GM18873 (cell line): ENCODE results near the gene RAB1B.

Experiments used
- ATAC-seq: cut with Tn5 transposase; IDR thresholded peaks from one replicate; pipeline ENCODE4 v1.9.1; 2021; ENCODE audit warnings: mild to moderate bottlenecking, moderate library complexity, moderate number of reproducible peaks; ENCODE audit not compliant: unreplicated experiment, low FRiP score

RAB1B gene

DNA sequence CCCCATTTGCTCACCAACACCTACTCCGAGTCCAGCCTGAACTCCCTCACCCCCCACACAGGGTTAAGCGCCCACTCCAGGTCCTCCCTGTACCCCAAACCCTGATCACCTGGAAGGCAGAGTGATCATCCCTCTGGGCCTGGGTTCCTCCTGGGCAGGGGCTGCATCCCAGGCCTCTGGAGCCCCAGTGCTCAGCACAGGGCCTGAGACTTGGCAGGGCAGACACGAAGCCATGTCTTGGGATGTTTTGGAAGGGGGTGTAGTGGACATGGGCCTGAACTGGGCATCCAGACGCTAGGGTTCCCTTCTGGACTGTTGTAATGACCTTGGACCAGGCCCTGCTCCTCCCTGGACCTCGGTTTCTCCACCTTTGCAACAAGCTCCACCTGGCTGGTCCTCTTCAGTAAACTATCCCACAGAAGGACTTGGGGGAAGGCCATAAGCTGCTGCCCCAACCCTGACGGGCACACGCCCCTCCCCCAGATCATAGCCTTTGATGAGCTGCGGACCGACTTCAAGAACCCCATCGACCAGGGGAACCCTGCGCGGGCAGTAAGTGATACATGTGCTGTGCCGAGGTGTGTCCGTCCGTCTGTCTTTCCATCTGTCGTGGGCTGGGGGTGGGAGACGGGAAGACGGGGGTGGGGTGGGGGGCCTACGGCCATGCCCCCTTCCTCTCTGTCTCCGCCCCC is 13.5 kb downstream of the RAB1B start:
- no peak for ATAC-seq

DNA sequence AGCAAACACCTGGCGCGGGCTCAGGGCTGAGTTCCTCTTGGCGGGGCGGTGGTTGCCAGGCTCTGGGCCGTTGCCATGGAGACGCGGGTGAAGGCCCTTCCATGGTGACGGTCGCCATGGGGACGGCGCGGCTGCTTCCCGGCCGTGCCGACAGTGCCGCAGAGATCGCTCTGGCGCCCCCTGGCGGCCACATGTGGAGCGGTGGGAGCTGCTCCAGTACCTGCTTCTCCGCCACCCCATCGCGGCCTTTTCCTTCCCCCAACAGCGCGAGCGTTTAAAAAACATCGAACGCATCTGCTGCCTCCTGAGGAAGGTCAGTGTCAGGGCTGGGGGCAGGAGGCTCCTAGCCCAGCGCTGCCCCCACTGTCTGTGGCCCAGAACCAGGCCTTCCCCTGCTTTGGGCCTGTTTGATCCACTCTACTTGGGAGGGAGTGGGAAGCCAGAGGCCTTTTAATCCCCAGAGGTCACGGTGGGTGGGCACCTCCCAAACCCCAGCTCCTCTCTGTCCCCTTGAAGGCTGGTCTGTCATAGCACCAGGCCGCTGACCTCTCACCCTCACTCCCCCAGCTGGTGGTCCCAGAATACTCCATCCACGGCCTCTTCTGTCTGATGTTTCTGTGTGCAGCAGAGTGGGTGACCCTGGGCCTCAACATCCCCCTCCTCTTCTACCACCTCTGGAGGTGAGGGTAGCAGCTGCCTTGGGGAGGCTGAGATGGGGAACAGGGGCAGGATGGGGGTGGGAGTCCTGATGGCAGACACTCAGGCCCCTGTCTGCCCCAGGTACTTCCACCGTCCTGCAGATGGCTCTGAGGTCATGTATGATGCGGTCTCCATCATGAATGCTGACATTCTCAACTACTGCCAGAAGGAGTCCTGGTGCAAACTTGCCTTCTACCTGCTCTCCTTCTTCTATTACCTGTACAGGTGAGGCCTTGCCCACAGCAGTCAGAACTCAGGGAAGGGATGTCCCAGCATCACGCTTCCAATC is 14.3 kb downstream of the RAB1B start:
- peak; percentile 61 for ATAC-seq

DNA sequence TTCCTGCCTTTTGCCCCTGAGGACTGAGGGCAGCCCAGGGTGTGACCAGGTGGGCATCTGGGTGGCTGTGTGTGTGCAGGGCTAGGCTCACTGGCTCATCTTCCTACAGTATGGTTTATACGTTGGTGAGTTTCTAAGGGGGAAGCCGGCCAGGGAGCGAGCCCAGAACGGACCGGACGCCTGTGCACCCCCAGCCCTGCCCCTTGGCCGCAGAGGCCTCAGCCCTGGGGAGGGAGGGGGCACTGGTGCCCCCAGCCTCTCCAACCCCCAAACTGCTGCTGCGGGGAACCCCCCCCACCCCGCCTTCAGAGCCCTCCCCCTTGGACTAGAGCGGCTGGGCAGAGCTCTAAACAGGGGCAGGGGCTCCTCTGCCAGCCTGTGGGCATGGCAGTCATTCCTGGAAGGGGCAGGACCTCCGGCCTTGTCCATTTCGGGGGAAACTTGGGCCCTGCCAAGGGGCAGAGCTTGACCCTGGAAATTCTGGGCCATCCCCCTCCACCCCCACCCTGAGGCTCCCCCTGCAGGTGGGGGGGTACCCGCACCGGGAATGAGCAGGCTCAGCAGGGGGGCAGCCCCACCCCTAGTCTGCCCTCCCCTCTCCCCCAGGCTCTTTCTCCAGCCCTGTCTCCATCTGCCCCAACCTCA is 15.1 kb downstream of the RAB1B start:
- ATAC-seq = no peak

DNA sequence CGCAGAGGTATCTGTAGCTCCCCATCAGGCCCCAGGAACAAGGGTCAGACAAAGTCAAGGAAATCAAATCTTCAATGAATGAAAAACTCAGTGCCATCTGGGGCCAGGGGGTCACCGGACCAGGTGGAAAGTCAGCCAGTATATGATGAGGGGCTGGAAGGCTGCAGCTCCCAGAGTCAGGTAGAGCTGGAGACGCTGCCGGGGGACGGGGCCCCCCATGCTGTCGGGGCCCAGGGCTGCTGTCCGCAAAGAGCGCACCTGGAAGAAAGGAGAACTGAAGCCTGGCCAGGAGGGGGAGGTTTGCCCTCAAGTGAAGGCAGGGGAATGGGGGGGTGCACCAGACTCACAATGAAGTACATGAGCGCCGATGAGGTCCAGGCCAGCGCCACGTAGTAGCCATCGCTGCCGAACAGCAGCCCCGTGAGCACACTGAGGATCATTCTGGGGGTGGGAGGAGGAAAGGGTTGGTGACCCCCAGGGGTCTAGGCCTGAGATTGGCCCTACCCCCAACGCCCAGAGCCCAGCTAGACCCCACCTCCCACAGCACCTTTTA is 16.2 kb downstream of the RAB1B start:
- no peak for ATAC-seq

DNA sequence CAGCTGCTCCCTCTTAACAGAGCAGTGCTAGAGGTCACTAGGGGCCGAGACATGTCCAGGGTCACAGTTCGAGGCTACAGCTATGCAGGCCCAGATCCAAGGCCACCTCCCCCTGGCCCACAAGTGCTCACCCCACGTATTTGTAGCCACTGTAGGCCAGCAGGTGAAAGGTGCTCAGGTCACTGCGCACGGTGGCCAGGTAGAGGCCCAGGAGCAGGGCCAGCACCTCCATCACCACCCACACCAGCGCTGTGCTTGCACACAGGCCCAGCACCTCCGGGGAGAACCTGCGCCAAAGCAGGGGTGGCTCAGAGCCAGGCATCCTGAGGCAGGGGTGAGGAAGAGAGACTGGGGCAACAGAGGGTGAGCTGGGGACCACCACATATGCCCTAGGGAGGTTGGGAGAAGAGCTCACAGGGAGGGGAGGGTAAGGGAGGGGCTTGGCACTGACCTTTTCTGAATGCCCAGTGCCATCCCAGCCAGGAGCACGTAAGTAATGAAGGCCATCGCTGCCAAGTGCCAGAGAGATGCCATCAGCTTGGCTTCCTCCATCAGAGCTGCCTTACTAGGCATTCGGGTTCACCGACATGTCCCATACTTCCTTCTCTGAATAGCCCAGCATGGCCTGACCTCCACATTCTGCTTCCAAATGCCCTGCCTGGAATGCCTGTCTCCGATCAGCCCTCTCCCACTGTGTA is 17.0 kb downstream of the RAB1B start:
- ATAC-seq = no peak

DNA sequence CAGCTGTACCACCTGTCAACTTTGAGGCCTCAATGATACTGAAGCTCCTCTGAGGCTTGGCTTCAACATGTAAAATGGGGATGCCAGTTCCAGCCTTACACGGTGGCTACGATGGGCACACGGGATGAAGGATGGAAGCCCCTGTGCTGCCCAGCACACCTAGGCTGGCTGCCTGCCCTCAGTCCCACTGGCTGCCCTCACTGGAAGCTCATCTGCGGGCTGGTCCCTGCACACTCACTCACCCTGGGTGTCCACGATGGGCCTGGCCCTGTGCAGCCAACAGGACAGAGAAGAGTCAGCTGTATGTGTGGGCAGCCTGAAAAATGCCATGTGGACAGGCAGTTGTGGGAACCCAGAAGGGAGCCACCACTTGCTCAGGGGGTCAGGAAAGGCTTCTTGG is 18.3 kb downstream of the RAB1B start:
- no peak for ATAC-seq

DNA sequence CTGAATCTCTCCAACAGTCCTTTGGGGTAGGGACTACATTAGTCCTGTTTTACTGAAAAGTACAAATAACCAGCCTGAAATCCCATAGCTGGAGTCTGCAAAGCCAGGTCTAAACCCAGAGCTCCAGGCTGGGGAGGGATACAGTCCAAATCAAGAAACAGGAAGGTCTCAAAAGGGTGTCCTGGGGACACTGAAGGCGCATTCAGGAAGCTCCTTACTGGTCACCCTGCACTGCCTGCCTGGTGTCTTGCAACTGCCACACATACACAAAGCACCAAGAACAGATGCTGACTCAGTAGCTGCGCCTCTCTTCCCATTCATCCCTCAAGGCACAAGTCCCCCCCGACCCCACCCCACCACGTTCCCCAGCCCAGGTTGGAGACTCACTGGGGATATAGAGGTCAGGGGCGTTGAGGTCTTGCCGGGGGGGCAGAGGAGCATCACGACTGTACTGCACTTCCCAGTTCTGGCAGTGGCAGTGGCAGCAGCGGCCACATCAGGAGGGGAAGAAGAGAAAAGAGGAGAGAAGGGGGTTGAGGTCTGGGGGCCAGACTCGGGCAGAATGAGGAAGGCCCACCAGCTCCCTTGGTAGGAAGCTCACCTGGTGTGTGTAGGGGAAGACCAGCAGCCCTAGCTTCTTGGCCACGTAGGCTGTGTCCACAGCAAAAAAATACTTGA is 18.9 kb downstream of the RAB1B start:
- no peak for ATAC-seq

DNA sequence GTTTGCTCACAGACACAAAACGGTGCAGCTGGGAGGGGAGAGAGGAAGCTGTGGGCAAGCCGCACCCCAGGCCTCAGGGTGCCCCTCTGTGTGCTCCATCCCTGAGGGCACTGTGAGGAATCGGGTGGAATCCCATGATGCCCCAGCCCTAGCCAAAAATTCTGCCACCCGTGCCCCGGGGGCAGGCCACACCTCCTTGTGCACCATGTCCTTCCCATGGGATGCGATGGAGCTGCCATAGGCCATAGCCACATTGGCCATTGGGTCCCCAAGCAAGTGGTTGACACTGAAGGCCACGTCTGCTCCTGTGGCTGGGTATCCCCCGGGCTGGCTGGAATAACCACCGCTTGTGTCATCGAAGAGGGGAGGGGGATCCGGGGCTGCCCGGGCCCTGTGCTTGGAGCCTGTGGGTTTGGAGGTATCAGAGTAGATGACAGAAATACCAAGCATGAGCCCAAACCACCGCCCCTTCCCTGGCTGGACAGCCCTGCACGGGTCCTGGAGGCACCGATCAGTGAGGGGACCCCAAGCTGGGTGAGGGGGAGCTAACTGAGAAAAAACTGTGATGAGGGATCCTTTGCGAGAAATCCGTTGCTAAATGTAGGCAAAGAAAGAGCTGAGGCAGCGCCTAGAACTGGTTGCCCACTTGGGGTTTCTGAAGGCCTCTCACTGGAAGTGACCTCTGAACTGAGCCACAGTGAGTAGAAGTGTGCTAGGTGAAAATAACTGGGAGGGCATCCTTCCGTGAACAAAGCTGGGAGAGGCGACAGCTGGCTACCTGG is 19.6 kb downstream of the RAB1B start:
- no peak for ATAC-seq

DNA sequence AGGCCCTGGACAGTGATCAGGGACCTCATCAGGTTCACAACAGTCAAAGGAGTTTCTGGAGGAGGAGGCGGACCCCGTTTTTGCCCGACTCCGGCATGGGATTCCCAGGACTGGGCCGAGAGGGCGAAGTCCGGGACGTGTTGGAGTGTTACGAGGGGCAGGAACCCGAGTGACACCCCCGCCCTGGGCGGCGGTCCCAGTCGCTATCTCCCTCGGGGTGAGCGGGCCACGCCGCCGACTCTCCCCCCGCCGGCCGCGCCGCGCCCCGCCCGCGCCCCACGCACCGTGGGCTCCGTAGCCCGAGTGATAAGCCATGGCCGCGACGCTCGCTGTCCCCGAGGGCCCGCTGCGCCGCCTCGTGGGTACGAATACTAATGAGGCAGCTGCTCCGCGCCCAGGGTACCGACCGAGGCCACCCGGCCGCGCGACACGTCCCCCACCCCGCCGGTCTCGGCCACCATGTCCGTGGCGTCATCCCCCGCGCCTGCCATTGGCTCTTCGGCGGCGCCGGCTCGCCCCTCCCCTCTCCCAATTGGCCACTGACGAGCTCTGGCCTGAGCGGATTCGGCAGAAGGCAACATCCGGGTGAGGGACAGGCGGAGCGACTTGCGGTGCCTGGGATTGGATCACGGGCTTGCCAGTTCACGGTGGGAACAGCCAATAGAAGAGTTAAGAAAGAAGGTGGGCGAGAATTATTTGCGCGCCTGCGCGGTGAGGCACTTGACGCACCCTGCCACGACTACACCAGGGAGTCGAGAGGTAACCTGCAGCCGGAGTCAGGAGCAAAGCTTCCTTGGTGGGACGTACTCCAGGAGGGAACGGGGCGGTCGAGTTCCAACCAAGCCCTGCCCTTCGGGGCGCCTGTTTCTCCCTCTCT is 20.5 kb downstream of the RAB1B start, which contains the start of gene YIF1A:
Gene YIF1A, minus strand, starts transcription at position 473 of the 877 bp plus-strand sequence. Its CDS starts 158 bp downstream, at position 315.
- peak; percentile 93 for ATAC-seq

DNA sequence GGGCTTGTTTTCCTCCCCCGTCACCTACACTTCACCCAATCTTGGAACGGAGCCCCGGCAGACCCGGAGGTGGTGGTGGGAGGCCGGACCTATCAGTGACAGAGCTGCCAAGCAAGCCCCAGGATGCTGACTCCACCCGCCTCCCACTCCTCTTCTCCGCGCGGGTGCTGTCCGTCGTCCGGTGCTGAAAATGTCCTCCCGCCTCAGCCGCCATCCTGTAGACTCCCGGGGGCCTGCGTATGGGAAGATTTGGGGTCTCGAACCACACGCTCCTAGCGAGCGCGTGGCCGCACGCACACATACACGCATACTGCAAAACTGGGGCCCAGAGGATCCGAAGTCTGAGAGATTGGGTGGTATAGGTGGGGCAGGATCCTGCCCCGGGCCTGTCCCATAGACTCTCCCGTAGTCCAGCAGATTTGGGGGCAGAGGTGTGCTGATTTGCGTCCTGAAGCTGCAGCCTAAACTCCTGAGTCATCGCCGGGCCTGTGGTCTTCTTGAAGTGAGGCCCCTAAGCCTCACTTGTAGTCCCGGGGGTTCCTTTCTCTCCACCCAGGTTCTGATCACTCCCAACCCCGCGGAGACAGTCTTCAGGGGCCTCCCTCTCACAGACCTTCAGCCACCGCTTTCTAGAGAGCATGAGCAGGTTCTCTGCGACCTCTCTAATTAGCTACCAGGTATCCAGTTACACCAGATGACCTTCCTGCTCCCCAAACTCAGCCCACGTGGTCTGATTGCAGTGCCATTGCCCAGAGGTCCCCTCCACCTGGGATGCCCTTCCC is 21.3 kb downstream of the RAB1B start:
- ATAC-seq = peak; percentile 19

DNA sequence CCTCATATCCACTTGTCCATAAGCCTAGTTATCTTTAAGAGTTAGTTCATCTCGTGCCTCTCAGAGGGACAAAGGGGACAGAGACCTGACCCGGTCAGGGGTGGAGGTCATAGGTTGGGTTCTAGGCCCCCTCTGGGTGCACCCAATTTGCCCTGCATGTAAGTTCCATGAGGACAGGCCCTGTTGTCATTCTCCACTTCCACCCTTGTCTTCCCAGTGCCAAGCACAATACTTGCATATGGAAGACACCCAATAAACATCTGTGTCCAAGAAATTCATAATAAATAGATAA is 21.8 kb downstream of the RAB1B start:
- ATAC-seq = no peak

DNA sequence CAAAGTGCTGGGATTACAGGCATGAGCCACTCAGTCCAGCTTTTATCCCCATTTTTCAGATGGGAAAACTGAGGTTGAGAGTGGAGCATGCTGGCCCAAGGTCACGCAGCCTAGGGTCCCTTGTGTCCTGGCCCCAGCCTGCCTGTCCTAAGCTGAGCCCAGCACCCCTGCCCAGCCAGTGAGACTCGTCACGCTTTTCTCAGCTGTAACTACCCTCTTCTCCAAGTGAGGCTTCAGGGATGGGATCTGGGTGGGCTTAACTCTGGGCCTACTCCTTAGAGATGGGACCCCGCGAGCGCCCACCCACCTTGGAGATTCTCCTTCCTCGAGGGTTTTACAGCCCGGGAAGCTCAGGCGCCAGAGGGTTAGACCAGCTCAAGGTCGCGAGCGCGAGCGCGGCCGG is 22.9 kb downstream of the RAB1B start:
- no peak for ATAC-seq

DNA sequence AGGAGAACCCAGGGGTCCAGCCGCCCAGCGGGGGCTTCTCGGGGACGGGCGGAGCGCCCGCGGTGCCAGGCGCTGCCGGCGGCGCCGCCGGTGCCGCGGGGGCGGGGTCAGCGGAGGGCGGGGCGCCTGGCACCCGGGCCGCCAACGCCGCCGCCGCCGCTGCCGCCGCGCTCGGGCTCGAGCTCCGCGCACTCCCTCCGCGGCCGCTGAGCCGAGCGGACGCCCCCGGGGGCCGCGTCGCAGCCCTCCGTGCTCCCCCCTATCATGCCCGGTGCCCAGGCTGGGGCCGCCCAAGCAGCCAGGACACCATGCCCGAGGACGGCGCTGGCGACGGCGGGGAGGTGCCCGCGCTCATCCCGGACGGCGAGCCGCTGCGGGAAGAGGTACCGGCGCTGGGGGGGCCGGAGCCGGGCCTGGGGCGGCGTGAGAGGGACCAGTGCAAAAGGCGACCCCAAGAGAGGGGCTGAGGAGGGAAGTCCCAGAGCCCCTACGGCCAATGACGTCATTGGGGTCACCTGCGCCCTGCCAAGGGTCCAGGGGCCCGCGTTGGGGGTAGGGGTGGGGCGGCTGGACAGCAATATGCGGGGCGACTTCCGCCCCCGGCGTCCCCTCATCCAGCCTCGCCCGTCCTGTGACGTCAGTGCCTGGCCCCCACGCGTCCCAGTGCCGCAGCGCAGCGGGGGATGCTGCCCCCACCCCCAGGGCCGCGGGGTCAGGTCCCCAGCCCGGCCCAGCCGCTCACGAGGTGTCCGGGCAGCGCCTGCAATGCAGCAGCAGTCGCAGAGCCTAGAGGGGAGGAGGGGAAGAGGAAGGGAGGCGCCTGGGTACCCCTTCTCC is 23.5 kb downstream of the RAB1B start, which contains the start of gene TMEM151A:
Gene TMEM151A, plus strand, starts transcription at position 189 of the 837 bp plus-strand sequence. Its CDS starts 120 bp downstream, at position 309.
- no peak for ATAC-seq

DNA sequence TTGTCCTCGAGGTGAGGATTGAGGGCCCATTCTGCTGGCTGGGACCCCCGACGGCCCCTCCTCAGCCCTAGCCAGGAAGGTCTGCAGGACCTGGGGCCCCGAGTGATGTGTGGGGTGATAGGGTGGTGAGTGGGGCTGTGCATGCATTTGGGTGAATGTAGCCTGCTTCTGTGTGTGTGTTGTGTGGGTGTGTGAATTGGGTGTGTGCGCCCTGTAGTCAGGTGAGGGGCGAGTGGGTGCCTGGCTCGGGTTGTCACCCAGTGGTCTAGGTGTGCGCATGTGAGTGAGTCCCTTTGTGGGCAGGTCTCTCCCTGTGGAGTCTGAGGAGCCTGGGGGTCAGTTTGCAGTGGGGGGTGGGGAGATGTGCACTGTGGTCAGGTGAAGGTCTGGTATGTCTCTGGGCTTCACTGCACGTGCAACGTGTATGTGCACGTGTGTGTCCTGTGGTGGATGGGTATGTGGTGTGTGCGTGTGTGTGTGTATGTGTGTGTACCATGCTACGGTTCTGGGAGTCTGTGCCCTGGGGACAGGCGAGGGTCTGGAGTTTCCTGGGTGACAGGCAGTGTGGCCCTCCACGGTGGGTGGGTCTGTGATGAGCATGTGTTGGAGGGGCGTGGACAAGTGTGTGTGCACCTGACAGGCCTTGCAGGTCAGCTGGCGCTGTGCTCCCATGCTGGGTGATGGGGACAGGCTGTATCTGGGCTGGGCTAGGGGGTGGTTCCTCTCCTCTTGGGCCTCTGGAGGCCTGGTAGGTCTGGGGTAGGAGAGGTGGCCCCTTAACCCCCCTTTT is 24.3 kb downstream of the RAB1B start:
- no peak for ATAC-seq

DNA sequence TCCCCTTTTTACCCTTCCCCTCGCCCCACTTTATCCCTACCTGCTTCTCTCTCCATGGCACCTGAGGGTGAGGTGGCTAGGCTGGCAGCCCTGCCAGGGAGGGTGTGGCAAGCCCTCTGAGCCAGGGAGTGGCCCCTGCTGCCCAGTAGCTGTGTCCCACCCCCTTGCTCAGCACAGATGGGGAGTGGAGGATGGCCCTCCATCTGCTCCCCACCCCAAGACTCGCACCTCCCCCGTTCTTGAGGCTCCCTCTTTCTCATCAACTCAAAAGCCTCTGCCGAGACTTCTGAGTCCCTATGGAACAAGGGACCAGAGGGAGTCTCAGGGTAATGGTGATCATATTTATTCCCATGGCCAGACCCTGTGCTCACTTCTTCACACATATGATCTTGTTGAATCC is 24.9 kb downstream of the RAB1B start:
- no peak for ATAC-seq
